ENCODE measurements around the gene NFKBIZ.

DNA sequence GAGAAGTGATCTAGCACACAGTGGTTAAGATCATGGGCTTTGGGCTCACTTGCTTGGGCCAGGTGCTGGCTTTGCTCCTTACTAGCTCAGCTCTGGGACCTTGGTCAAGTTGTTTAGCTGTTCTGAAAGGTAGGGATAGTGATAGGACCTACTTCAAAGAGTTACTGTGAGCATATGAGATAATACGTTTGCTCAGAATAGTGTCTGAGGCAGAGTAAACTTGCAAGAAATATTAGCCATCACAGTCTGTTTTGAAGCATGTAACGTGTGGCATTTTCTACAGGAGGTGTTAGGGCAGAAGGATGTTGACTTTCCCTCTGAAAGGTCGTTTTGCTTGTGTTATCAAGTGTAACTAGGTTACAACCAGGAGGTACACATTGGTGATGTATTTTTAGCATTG is 34.5 kb upstream of the NFKBIZ start:
- TF ChIP-seq, protein P1, sequence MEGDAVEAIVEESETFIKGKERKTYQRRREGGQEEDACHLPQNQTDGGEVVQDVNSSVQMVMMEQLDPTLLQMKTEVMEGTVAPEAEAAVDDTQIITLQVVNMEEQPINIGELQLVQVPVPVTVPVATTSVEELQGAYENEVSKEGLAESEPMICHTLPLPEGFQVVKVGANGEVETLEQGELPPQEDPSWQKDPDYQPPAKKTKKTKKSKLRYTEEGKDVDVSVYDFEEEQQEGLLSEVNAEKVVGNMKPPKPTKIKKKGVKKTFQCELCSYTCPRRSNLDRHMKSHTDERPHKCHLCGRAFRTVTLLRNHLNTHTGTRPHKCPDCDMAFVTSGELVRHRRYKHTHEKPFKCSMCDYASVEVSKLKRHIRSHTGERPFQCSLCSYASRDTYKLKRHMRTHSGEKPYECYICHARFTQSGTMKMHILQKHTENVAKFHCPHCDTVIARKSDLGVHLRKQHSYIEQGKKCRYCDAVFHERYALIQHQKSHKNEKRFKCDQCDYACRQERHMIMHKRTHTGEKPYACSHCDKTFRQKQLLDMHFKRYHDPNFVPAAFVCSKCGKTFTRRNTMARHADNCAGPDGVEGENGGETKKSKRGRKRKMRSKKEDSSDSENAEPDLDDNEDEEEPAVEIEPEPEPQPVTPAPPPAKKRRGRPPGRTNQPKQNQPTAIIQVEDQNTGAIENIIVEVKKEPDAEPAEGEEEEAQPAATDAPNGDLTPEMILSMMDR (IDR thresholded peaks at IDR 0.05; ENCODE audit: insufficient read depth, low read length): no peak
- TF ChIP-seq, protein P2, sequence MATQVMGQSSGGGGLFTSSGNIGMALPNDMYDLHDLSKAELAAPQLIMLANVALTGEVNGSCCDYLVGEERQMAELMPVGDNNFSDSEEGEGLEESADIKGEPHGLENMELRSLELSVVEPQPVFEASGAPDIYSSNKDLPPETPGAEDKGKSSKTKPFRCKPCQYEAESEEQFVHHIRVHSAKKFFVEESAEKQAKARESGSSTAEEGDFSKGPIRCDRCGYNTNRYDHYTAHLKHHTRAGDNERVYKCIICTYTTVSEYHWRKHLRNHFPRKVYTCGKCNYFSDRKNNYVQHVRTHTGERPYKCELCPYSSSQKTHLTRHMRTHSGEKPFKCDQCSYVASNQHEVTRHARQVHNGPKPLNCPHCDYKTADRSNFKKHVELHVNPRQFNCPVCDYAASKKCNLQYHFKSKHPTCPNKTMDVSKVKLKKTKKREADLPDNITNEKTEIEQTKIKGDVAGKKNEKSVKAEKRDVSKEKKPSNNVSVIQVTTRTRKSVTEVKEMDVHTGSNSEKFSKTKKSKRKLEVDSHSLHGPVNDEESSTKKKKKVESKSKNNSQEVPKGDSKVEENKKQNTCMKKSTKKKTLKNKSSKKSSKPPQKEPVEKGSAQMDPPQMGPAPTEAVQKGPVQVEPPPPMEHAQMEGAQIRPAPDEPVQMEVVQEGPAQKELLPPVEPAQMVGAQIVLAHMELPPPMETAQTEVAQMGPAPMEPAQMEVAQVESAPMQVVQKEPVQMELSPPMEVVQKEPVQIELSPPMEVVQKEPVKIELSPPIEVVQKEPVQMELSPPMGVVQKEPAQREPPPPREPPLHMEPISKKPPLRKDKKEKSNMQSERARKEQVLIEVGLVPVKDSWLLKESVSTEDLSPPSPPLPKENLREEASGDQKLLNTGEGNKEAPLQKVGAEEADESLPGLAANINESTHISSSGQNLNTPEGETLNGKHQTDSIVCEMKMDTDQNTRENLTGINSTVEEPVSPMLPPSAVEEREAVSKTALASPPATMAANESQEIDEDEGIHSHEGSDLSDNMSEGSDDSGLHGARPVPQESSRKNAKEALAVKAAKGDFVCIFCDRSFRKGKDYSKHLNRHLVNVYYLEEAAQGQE (IDR thresholded peaks at IDR 0.05; ENCODE audit: insufficient replicate concordance, low read depth): no peak
- TF ChIP-seq POLR2AphosphoS5 (IDR thresholded peaks at IDR 0.05; ENCODE audit: low read depth) (no peak), SPI1 (IDR thresholded peaks at IDR 0.05; ENCODE audit: borderline replicate concordance, low read depth) (no peak)
